ENCODE data around the gene HOXD12. TPM values are rescaled to one million over a fixed set of nuclear protein-coding genes. Genes with fewer than 3 reads are reported as not detected.
A peak's percentile ranks its signal among the peaks of the same experiment; 100 is the strongest.

HOXD12 gene
- total RNA-seq, 2 donors from 2014 or later: 0.36 TPM; not detected in 1

- Histone ChIP-seq H3K36me3 (no peaks in the 10 kb centered on the region), H3K4me3 (peak overlapping the region; percentile 12 to 33), H3K27ac (peak overlapping the region; percentile 77 to 82), H3K9me3 (no peaks in the 10 kb centered on the region), H3K27me3 (replicated peaks; ENCODE audit: insufficient read depth) (peaks cover 32% of the 10 kb centered on the region), H3K4me1 (replicated peaks) (no peaks in the 10 kb centered on the region)
- intact Hi-C loops (cut with DNase I): no loop called here
- TF ChIP-seq POLR2AphosphoS5 (IDR thresholded peaks at IDR 0.05): peak; percentile 19
- TF ChIP-seq POLR2A (IDR thresholded peaks at IDR 0.05): peak; percentile 82
- TF ChIP-seq CTCF (IDR thresholded peaks at IDR 0.05): peak in 1 of 4 experiments; percentile 26
- WGBS: 13% methylated on average over 61 of the region's 68 CpGs
- no peak for DNase-seq (ENCODE audit: low spot score)
Measured at GRCh38 chr2:176080540-176081375, 18.8 kb upstream of the HOXD12 start.

- TF ChIP-seq CTCF (IDR thresholded peaks at IDR 0.05) (no peak), POLR2AphosphoS5 (IDR thresholded peaks at IDR 0.05) (no peak), POLR2A (IDR thresholded peaks at IDR 0.05) (no peak)
- DNase-seq (ENCODE audit: low spot score): no peak
- peaks cover 32% of the 10 kb centered on the region for H3K27me3 ChIP-seq (replicated peaks; ENCODE audit: insufficient read depth)
- peak overlapping the region; percentile 20 to 33 for H3K4me3 ChIP-seq
- intact Hi-C loops (cut with DNase I): no loop called here
- no peaks in the 10 kb centered on the region for H3K4me1 ChIP-seq (replicated peaks)
- no peaks in the 10 kb centered on the region for H3K36me3 ChIP-seq
- peak overlapping the region; percentile 77 to 82 for H3K27ac ChIP-seq
- no peaks in the 10 kb centered on the region for H3K9me3 ChIP-seq
- WGBS: 18% methylated on average over 17 of the region's 17 CpGs
Measured at GRCh38 chr2:176081376-176081836, 18.2 kb upstream of the HOXD12 start.

GRCh38 chr2:176081837-176082524 is 17.6 kb upstream of the HOXD12 start:
- Histone ChIP-seq H3K27ac (peak overlapping the region; percentile 77 to 82), H3K9me3 (no peaks in the 10 kb centered on the region)
- intact Hi-C loops (cut with DNase I): no loop called here

GRCh38 chr2:176082525-176082823 is 17.1 kb upstream of the HOXD12 start:
- H3K36me3 ChIP-seq: no peaks in the 10 kb centered on the region
- WGBS: 9% methylated on average over 10 of the region's 10 CpGs
- H3K27ac ChIP-seq: peak overlapping the region; percentile 77 to 82
- intact Hi-C loops (cut with DNase I): no loop called here
- peaks cover 29% of the 10 kb centered on the region for H3K27me3 ChIP-seq (replicated peaks; ENCODE audit: insufficient read depth)
- peak overlapping the region; percentile 20 to 33 for H3K4me3 ChIP-seq
- no peak for DNase-seq (ENCODE audit: low spot score)
- no peaks in the 10 kb centered on the region for H3K9me3 ChIP-seq
- H3K4me1 ChIP-seq (replicated peaks): no peaks in the 10 kb centered on the region
- TF ChIP-seq POLR2A (IDR thresholded peaks at IDR 0.05) (no peak), POLR2AphosphoS5 (IDR thresholded peaks at IDR 0.05) (no peak), CTCF (IDR thresholded peaks at IDR 0.05) (no peak)

More at GRCh38 chr2:176081837-176082524, 17.6 kb upstream of the HOXD12 start:
- WGBS: 8% methylated on average over 61 of the region's 62 CpGs
- Histone ChIP-seq H3K27me3 (replicated peaks; ENCODE audit: insufficient read depth) (peaks cover 28% of the 10 kb centered on the region), H3K36me3 (no peaks in the 10 kb centered on the region), H3K4me3 (peak overlapping the region; percentile 20 to 33), H3K4me1 (replicated peaks) (no peaks in the 10 kb centered on the region)
- no peak for DNase-seq (ENCODE audit: low spot score)
- TF ChIP-seq CTCF (IDR thresholded peaks at IDR 0.05) (no peak), POLR2A (IDR thresholded peaks at IDR 0.05) (no peak), POLR2AphosphoS5 (IDR thresholded peaks at IDR 0.05) (no peak)

Data from prostate gland (tissue), 2 donors.